Activated CD4-positive, alpha-beta T cell treated with anti-CD3 and anti-CD28 coated beads for 36 hours (primary cell): Measurements from ENCODE around the gene UBE2QL1. TPM values are rescaled to one million over a fixed set of nuclear protein-coding genes. Genes with fewer than 3 reads are reported as not detected.

Source experiments
- ATAC-seq: fragments of 200-7000 bp; cut with Tn5 transposase; one replicate; pipeline ENCODE4 v1.10.0; 2021; ENCODE audit warnings: mild to moderate bottlenecking, moderate library complexity
- CTCF ChIA-PET: fragments of 350-600 bp; sonication (Branson Sonifier 250); formaldehyde crosslinking; loops from one replicate; lab custom pipeline; 2021; ENCODE audit warnings: antibody characterized with exemption; lab: Charles Lee
- POLR2A ChIA-PET: fragments of 350-600 bp; sonication (Branson Sonifier 250); formaldehyde crosslinking; loops from one replicate; lab custom pipeline; 2021; ENCODE audit warnings: antibody characterized with exemption, inconsistent platforms; lab: Charles Lee
- DNase-seq: peaks from one replicate; pipeline ENCODE4 v3.0.0-alpha.2; 2020
- H3K27ac Mint-ChIP-seq: one replicate; pipeline ENCODE4 v1.8.0; 2021; ENCODE audit warnings: mixed read lengths
- H3K27me3 Mint-ChIP-seq: one replicate; pipeline ENCODE4 v1.8.0; 2021; ENCODE audit warnings: mixed read lengths
- H3K36me3 Mint-ChIP-seq: one replicate; pipeline ENCODE4 v1.8.0; 2021; ENCODE audit warnings: low read depth, mixed read lengths
- H3K4me1 Mint-ChIP-seq: one replicate; pipeline ENCODE4 v1.8.0; 2021; ENCODE audit warnings: mixed read lengths
- H3K4me3 Mint-ChIP-seq: one replicate; pipeline ENCODE4 v1.8.0; 2021; ENCODE audit warnings: mild to moderate bottlenecking, moderate library complexity, mixed read lengths
- H3K9me3 Mint-ChIP-seq: one replicate; pipeline ENCODE4 v1.8.0; 2021; ENCODE audit warnings: low read depth, mixed read lengths
- intact Hi-C, 2 experiments: fragments of 100-400 bp; cut with DNase I in 1 of 2; cut with micrococcal nuclease in 1 of 2; formaldehyde crosslinking; loops; one replicate each; pipeline versions ENCODE4 v1.14.2 to v1.15.1; 2022 to 2024; cut with DNase I, micrococcal nuclease
- total RNA-seq, 2 experiments: library from RNA; stranded (reverse); gene quantifications; one replicate each; pipeline ENCODE4 v1.2.3, GENCODE V29; 2021

UBE2QL1 gene
- total RNA-seq, 2 experiments from 2014 or later = not detected

DNA sequence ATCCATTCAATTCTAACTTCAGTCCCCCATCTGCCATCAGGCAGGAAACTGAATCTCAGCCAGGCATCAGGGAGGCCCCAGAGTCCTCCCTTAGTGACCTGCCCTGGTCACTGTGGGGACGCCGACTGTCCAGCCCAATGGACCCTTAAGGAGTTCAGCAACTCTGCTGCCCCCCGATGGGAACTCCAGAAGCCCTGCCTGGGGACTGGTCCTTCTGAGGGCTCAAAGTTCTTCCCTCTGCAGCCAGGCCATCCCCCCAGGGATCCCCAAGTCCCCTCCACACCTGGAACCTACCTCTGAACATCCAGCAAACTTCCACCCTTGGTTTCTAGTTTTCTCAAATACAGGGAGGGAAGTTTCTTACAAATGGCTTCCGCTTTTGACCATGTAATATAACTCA lies 76.8 kb downstream of the UBE2QL1 start:
- ATAC-seq (no peak), DNase-seq (no peak)
- intact Hi-C loops = no loop called here
- no peak overlapping the region for H3K27ac Mint-ChIP-seq
- ChIA-PET POLR2A (no interaction called here), CTCF (no interaction called here)
- no peaks in the 10 kb centered on the region for H3K4me1 Mint-ChIP-seq
- H3K9me3 Mint-ChIP-seq = no peaks in the 10 kb centered on the region
- H3K27me3 Mint-ChIP-seq = peaks cover 7% of the 10 kb centered on the region
- H3K36me3 Mint-ChIP-seq = no peaks in the 10 kb centered on the region
- no peak overlapping the region for H3K4me3 Mint-ChIP-seq

DNA sequence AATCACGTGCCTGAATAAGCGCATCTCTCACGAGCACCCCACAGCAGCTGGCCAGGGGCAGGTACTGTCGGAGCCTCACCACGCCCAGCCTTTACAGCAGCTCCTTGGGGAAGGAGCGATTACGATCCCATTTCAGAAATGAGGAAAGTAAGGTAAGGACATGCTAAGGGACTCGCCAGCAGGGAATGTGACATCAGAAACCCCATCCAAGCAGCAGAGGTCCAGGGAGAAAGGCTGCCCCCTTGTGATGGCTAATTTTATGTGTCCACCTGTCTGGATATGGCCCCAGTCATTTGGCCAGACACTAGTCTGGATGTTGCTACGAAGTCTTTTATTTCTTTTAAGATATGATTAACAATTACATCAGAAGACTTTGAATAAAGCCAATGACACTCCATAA lies 77.3 kb downstream of the UBE2QL1 start:
- Mint-ChIP-seq H3K4me3 (no peak overlapping the region), H3K27me3 (peaks cover 7% of the 10 kb centered on the region), H3K36me3 (no peaks in the 10 kb centered on the region), H3K9me3 (no peaks in the 10 kb centered on the region), H3K4me1 (no peaks in the 10 kb centered on the region), H3K27ac (no peak overlapping the region)
- no peak for DNase-seq
- intact Hi-C loops = no loop called here
- ChIA-PET POLR2A (no interaction called here), CTCF (no interaction called here)
- ATAC-seq = no peak

DNA sequence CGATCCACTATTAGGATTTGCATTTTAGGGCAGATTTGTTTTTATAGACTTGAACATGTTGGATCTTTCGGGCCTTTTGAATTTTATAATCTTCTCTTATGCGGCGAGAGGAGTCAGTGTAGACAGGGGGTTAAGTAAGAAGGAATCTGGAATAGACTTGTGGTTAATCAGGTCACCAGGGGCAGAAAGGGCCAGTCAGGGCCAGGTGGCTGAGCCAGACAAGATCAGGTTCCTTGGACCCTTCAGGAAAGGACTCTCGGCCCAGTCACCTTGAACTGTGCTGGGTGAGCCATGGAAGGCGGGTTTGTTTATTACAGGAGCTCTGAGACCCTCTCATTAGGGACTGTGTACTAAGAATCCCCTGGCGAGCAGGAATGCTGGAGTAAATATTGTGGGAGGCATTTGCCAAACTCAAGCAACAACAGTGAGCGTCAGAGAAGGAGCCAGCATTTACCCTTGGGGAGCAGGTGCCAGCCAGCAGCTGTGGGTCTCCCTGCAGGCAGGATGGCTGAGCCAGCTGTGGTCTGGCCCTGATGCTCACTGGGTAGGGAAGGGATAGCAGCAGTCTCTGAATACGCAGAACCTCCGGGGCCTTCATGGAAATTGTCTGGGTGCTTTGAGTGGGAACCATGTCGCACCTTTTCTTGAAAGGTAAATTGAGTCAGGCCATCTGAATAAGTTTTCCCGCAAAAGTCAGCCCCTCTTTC lies 79.2 kb downstream of the UBE2QL1 start:
- Mint-ChIP-seq H3K27me3 (peaks cover 7% of the 10 kb centered on the region), H3K4me3 (no peak overlapping the region), H3K4me1 (no peaks in the 10 kb centered on the region), H3K9me3 (no peaks in the 10 kb centered on the region), H3K36me3 (no peaks in the 10 kb centered on the region), H3K27ac (no peak overlapping the region)
- ATAC-seq = no peak
- intact Hi-C loops = no loop called here
- DNase-seq = no peak
- POLR2A ChIA-PET = no interaction called here
- CTCF ChIA-PET = interaction anchor here (0.7 kb wide), 1 partner anchor 32 kb away, joined by 5 read pairs; no protein-coding TSS in a partner anchor

DNA sequence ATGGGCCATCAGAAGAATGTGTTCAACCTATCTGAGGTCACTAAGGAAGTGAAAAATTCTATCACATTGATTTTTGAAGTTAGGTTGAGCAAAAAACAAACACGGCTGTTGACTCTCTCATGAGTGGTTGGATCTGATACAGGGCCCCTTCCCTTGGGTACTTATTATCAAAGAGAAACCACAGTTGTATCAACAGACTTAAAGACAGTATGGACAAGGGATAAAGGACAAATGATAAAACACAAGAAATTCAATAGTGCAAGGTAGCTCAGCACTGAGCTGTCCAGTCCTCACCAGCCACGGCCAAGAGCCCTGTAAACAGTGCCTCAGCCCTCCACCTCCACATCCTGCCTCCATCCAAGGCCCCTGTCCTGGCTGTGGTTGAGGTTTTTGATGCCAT lies 86.9 kb downstream of the UBE2QL1 start:
- Mint-ChIP-seq H3K9me3 (no peaks in the 10 kb centered on the region), H3K27ac (no peak overlapping the region), H3K27me3 (peaks cover 14% of the 10 kb centered on the region), H3K36me3 (no peaks in the 10 kb centered on the region), H3K4me3 (no peak overlapping the region), H3K4me1 (no peaks in the 10 kb centered on the region)
- ATAC-seq = no peak
- DNase-seq = no peak
- intact Hi-C loops = no loop called here
- ChIA-PET POLR2A (no interaction called here), CTCF (no interaction called here)

DNA sequence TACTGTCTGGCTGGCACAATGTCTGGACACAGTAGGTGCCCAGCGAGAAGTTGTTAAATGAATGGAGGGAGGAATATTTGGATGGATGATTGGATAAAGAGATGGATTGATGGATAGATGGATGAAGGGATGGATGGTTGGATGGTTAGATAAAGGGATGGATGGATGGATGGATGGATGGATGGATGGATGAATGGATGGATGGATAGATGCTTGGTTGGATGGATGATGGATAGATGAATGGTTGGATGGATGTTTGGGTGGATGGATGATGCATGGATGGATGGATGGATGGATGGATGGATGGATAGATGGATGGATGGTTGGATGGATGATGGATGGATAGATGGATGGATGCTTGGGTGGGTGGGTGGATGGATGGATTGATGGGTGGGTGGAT lies 90.4 kb downstream of the UBE2QL1 start:
- Mint-ChIP-seq H3K9me3 (no peaks in the 10 kb centered on the region), H3K27ac (no peak overlapping the region), H3K4me1 (no peaks in the 10 kb centered on the region), H3K4me3 (no peak overlapping the region), H3K36me3 (no peaks in the 10 kb centered on the region), H3K27me3 (peaks cover 13% of the 10 kb centered on the region)
- no peak for ATAC-seq
- POLR2A ChIA-PET = no interaction called here
- intact Hi-C loops = no loop called here
- CTCF ChIA-PET = no interaction called here
- no peak for DNase-seq

DNA sequence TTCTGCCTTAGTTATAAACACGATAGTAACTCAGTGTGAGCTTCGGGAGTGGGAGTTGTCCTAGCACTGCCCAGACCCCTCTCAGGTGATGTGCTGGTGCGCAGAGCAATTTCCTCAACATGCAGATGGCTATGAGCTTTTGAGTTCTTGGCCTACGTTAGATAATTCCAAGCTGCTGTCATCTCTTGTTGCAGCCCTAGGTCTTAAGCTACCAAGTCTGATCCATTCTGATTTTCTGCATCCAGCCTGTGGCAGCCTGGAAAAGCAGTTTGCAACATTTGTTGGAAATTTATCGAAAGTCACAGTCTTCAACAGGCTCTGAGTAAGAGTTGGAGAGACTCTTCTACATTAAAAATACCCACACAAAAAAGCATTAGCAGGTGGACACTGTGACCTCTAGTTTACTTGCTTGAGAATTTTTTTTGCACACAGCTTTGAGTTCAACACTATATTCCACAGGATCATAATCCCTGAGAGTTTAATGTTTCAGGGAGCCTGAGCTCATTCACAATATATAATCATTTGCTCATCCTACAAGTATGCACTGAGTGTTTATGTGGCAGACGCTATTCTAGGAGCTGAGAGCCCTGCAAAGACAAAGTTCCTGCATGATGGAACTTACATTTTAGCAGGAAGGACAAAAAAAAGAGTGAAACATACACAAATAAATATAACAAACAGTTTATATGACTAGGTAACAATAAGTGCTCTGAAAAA lies 91.6 kb downstream of the UBE2QL1 start:
- no peaks in the 10 kb centered on the region for H3K4me1 Mint-ChIP-seq
- H3K4me3 Mint-ChIP-seq = no peak overlapping the region
- H3K9me3 Mint-ChIP-seq = no peaks in the 10 kb centered on the region
- H3K36me3 Mint-ChIP-seq = no peaks in the 10 kb centered on the region
- H3K27me3 Mint-ChIP-seq = peaks cover 10% of the 10 kb centered on the region
- no peak for ATAC-seq
- no peak for DNase-seq
- ChIA-PET CTCF (interaction anchor here (0.7 kb wide), 1 partner anchor 63 kb away, joined by 3 read pairs; no protein-coding TSS in a partner anchor), POLR2A (no interaction called here)
- intact Hi-C loops = no loop called here
- no peak overlapping the region for H3K27ac Mint-ChIP-seq

DNA sequence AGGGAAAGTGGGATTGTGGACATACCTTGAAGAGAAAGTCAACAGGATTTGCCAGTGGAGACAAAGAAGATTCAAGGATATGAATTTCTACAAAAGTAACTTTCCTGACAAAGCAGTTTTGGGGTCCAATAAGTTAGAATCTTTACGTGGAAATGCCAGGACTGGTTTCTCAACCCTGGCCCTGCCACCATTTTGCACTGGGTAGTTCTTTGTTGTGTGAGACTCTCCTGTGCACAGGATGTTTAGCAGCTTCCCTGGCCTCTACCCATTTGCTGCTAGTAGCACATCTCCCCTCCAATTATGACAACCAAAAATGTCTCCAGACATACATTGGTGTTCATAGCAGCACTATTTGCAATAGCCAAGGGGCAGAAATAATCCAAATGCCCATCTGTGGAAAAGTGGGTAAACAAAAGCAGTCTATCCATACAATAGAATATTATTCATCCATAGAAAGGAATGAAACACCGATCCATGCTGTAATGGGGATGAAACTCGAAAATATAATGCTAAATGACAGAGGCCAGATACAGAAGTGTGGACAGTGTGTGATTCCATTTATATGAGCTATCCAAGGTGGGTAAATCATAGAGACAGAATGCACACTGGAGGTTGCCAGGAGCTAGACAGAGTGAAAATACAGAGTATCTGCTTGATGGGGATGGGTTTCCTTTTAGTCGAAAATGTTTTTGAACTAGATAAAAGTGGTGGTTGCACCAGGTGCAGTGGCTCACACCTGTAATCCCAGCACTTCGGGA lies 92.8 kb downstream of the UBE2QL1 start:
- no peak overlapping the region for H3K4me3 Mint-ChIP-seq
- no peaks in the 10 kb centered on the region for H3K9me3 Mint-ChIP-seq
- CTCF ChIA-PET = no interaction called here
- peaks cover 10% of the 10 kb centered on the region for H3K27me3 Mint-ChIP-seq
- H3K4me1 Mint-ChIP-seq = no peaks in the 10 kb centered on the region
- POLR2A ChIA-PET = no interaction called here
- H3K36me3 Mint-ChIP-seq = no peaks in the 10 kb centered on the region
- no peak for ATAC-seq
- no peak overlapping the region for H3K27ac Mint-ChIP-seq
- DNase-seq = no peak
- intact Hi-C loops = no loop called here

DNA sequence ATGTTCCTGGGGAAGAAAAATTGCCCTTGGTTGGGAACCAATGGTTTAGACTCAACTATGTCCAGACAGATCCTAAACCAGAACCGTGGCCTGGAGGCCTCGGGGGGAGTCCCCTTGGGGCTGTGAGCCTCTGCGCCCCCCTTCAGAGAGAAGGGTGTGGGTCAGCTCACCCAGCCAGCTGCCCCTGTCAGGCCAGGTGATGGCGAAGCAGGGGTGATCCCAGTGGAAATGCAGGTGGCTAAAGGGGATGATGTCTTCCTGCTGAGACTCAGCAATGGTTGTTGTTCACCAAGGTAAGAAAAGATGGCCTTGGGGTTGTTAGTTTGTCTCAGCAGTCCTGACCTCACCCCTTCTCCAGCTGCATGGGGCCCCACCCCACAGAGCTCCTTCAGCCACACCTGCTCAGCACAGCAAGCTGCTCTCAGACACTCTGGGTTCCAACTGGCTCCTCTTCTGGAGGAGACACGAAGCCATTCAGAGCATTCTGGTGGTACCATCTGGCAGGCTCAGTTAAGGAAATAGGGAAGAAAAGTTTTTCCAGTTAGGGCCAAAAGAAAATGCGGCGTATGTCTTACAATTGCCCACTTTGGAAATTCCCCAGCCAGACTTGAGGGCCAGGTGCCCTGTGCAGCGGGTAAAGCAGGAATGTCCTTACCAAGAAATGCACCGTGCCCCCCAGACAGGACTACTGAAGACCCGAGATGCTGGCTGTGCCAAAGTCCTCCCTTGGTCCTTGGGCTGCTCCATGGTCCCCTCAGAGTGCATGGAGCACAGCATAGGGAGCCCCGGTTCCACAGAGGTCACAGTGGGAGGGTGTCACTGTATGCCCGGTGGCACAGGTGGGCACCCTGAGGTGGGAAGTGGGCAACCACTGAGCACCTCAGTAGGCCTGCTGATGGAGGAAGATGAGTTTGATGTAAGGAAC lies 94.0 kb downstream of the UBE2QL1 start:
- ChIA-PET CTCF (interaction anchor here (0.7 kb wide), 1 partner anchor 254 kb away, joined by 3 read pairs; no protein-coding TSS in a partner anchor), POLR2A (no interaction called here)
- H3K27ac Mint-ChIP-seq = no peak overlapping the region
- DNase-seq (no peak), ATAC-seq (no peak)
- no peaks in the 10 kb centered on the region for H3K36me3 Mint-ChIP-seq
- H3K9me3 Mint-ChIP-seq = no peaks in the 10 kb centered on the region
- H3K4me1 Mint-ChIP-seq = no peaks in the 10 kb centered on the region
- H3K4me3 Mint-ChIP-seq = no peak overlapping the region
- intact Hi-C loops = no loop called here
- H3K27me3 Mint-ChIP-seq = peaks cover 15% of the 10 kb centered on the region

DNA sequence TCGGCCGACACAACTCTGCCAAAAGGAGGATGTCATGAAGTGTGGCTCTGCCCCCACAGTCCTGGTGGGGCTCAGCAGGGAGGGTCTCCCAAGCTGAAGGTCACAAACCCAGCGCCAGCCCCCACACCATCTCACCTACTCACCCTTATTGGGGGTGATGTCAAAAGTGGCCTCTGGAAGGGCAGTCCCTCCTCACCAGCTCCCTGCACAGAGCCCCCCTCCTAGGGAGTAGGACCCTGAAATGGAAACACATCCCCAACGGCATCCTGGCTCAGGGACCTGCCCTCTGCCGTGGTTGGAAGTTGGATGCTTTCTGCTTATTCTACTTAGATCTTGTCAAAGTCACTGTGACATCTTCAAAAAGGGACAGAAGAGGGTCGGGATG lies 94.7 kb downstream of the UBE2QL1 start:
- Mint-ChIP-seq H3K27ac (no peak overlapping the region), H3K36me3 (no peaks in the 10 kb centered on the region), H3K9me3 (peaks cover 2% of the 10 kb centered on the region), H3K27me3 (peaks cover 15% of the 10 kb centered on the region), H3K4me1 (peaks cover 2% of the 10 kb centered on the region), H3K4me3 (no peak overlapping the region)
- ChIA-PET POLR2A (no interaction called here), CTCF (no interaction called here)
- DNase-seq (no peak), ATAC-seq (no peak)
- intact Hi-C loops = no loop called here

DNA sequence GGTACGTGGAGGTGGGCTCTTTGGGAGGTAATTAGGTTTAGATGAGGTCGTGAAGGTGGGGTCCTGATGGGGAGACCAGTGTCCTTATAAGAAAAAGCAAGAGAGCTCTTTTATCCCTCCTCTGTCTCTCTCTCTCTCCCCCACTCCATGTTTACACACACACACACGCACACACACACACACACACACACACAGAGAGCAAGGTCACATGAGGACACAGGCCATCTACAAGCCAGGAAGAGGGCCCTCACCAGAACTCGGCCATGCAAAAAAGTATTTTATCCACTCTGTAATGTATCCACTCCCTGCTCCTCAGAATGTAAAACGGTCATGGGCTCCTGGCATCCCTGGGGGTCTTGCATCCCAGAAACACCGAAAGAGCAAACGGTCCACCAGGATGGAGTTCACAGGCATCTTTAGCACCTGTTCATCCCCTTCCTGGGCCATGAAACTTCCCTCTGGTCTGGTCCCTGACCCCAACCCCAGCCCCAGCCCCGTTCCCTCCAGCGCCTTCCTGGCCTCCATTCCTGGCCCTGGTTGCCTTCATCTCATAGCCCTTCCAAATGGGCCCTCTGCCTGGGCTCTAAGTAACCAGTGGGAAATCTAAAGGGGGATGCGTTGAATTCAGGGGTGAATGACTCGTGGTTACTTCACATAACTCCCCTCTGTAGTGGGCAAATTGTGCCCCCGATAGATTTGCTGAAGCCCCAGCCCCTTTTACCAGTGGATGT lies 95.3 kb downstream of the UBE2QL1 start:
- H3K4me1 Mint-ChIP-seq = peaks cover 3% of the 10 kb centered on the region
- DNase-seq (no peak), ATAC-seq (no peak)
- H3K27me3 Mint-ChIP-seq = peaks cover 13% of the 10 kb centered on the region
- H3K4me3 Mint-ChIP-seq = no peak overlapping the region
- ChIA-PET POLR2A (no interaction called here), CTCF (interaction anchor here (0.5 kb wide), 1 partner anchor 364 kb away, joined by 3 read pairs; no protein-coding TSS in a partner anchor)
- no peak overlapping the region for H3K27ac Mint-ChIP-seq
- H3K36me3 Mint-ChIP-seq = no peaks in the 10 kb centered on the region
- peaks cover 2% of the 10 kb centered on the region for H3K9me3 Mint-ChIP-seq
- intact Hi-C loops = no loop called here
